Spleen (tissue), 11 donors: ENCODE measurements around the gene IMPDH2. TPM values are rescaled to one million over a fixed set of nuclear protein-coding genes. Genes with fewer than 3 reads are reported as not detected.

Experiments
- DNase-seq: peaks from one replicate; pipeline ENCODE4 v3.0.0-alpha.2; 2020
- H3K27ac ChIP-seq, 8 donors: fragments of 200-600 bp; sonication (generic) in 7 of 8; 1 replicate in 4 of 8; 2 replicates in 4 of 8; pipeline versions ENCODE4 v1.5.0 to v1.8.0; 2016 to 2021; ENCODE audit warnings: inconsistent platforms in 4 of 8, mild to moderate bottlenecking in 4 of 8, moderate library complexity in 1 of 8
- H3K27me3 ChIP-seq, 7 donors: fragments of 200-600 bp; sonication (generic) in 6 of 7; replicated peaks in 1 of 7; 1 replicate in 4 of 7; 2 replicates in 3 of 7; pipeline versions ENCODE4 v1.5.0 to v1.8.0; 2016 to 2021; ENCODE audit warnings: inconsistent platforms in 3 of 7, mild to moderate bottlenecking in 1 of 7
- H3K36me3 ChIP-seq, 6 donors: fragments of 200-600 bp; sonication (generic) in 5 of 6; 1 replicate in 4 of 6; 2 replicates in 2 of 6; pipeline versions ENCODE4 v1.5.0 to v1.8.0; 2016 to 2021; ENCODE audit warnings: inconsistent platforms in 2 of 6
- H3K4me1 ChIP-seq, 6 donors: fragments of 200-600 bp; sonication (generic) in 5 of 6; 1 replicate in 3 of 6; 2 replicates in 3 of 6; pipeline versions ENCODE4 v1.5.0 to v1.8.0; 2016 to 2021; ENCODE audit warnings: inconsistent platforms in 3 of 6
- H3K4me3 ChIP-seq, 8 donors: fragments of 200-600 bp; sonication (generic) in 7 of 8; 1 replicate in 4 of 8; 2 replicates in 4 of 8; pipeline versions ENCODE4 v1.5.0 to v1.8.0; 2016 to 2021; ENCODE audit warnings: inconsistent platforms in 4 of 8, mild to moderate bottlenecking in 4 of 8, moderate library complexity in 2 of 8
- H3K9me3 ChIP-seq, 8 donors: fragments of 200-600 bp; sonication (generic) in 7 of 8; 1 replicate in 4 of 8; 2 replicates in 4 of 8; pipeline versions ENCODE4 v1.5.0 to v1.8.0; 2016 to 2021; ENCODE audit warnings: inconsistent platforms in 4 of 8
- POLR2A ChIP-seq, 3 donors: fragments of 450-650 bp; IDR thresholded peaks; one replicate each; pipeline ENCODE4 v1.5.1; 2017; ENCODE audit warnings: antibody characterized with exemption in 3 of 3, mild to moderate bottlenecking in 1 of 3
- POLR2AphosphoS5 ChIP-seq, 3 donors: sonication (generic); formaldehyde crosslinking; IDR thresholded peaks; one replicate each; pipeline ENCODE4 v1.5.1; 2017; ENCODE audit warnings: antibody characterized with exemption in 3 of 3
- WGBS, 5 donors: extraction: QIAGEN DNeasy Blood & Tissue Kit in 3 of 5; methylation state at CpG; one replicate each; pipeline versions ENCODE4 v1.1.5 to v1.1.7; 2013 to 2018; 5-methylcytosine and 5-hydroxymethylcytosine counted together
- intact Hi-C: fragments of 100-400 bp; cut with DNase I; formaldehyde crosslinking; loops from one replicate; pipeline ENCODE4 v1.15.0; 2023; ENCODE audit warnings: low total_unique reads
- polyA plus RNA-seq, 3 donors: library from polyadenylated mRNA; stranded (reverse); fragments of 200-250 nt; gene quantifications; one replicate each; pipeline ENCODE4 v1.2.1, GENCODE V29; 2013
- total RNA-seq, 7 donors: library from RNA; depleted of rRNA in 3 of 7; stranded (reverse); fragments of >200 nt in 3 of 7; fragmentation: NEBNext Ultra II Directional in 4 of 7; extraction: Animal tissue kit (Norgen Biotek cat#: 25700) in 4 of 7; gene quantifications; one replicate each; pipeline versions ENCODE4 v1.1.0 to v1.2.1, GENCODE V29; 2016 to 2021
- TF ChIP-seq, protein P1 (sequence below), 11 experiments: fragments of 200-600 bp in 7 of 11; fragments of 450-650 bp in 4 of 11; sonication (generic) in 4 of 11; IDR thresholded peaks in 8 of 11; conservative IDR thresholded peaks in 3 of 11; 1 replicate in 7 of 11; 2 replicates in 4 of 11; pipeline versions ENCODE4 v1.4.0 to v1.8.0; 2016 to 2021; ENCODE audit warnings: antibody characterized with exemption in 11 of 11, inconsistent platforms in 4 of 11, mild to moderate bottlenecking in 1 of 11
- donor health status: healthy with polysubstance abuse.
- donor health status: DM: no; HTN: no; CAD: no; lungs with moderate emphysema.
- donor health status: DM: no; HTN: no; CAD: no.
- donor health status: Bipolar disorder and iron deficiency.
- donor health status: healthy.
- donor health status: DM: no; HTN: no; CAD: no.
- donor health status: DM: yes; HTN: yes; CAD: no.

Gene IMPDH2
- total and polyA plus RNA-seq, 10 donors = 84.4 to 127 (median 95.4) TPM

DNA sequence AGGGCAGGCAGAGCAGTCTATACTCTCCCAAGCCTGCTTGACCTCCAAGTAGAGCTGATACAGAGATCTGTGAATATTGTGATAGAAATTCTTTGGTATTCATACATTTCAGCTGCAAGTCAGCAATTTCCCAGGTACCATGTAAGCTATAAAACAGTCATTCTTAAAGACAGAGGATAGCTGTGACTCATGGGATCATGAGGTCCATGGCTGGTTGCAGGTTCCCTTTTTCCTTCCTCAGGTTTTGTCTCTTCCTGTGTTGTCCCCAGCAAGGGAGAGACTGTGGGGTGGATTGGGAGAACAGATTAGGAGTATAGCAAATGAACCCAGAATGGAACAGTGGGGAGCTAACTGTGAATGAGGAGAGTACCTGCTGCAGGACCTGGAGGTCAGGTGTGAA is 44.5 kb downstream of the IMPDH2 start:
- TF ChIP-seq POLR2A (IDR thresholded peaks at IDR 0.05) = no peak
- TF ChIP-seq, protein P1, sequence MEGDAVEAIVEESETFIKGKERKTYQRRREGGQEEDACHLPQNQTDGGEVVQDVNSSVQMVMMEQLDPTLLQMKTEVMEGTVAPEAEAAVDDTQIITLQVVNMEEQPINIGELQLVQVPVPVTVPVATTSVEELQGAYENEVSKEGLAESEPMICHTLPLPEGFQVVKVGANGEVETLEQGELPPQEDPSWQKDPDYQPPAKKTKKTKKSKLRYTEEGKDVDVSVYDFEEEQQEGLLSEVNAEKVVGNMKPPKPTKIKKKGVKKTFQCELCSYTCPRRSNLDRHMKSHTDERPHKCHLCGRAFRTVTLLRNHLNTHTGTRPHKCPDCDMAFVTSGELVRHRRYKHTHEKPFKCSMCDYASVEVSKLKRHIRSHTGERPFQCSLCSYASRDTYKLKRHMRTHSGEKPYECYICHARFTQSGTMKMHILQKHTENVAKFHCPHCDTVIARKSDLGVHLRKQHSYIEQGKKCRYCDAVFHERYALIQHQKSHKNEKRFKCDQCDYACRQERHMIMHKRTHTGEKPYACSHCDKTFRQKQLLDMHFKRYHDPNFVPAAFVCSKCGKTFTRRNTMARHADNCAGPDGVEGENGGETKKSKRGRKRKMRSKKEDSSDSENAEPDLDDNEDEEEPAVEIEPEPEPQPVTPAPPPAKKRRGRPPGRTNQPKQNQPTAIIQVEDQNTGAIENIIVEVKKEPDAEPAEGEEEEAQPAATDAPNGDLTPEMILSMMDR (IDR thresholded peaks at IDR 0.05 in 8 of 11, conservative IDR thresholded peaks at IDR 0.05 in 3 of 11) = no peak
- no peak for TF ChIP-seq POLR2AphosphoS5 (IDR thresholded peaks at IDR 0.05)
- H3K4me3 ChIP-seq = no peak overlapping the region
- H3K9me3 ChIP-seq = no peaks in the 10 kb centered on the region
- peaks cover 5 to 71% (median 56%) of the 10 kb centered on the region in 6 donors for H3K36me3 ChIP-seq
- H3K4me1 ChIP-seq = peaks cover 12 to 21% (median 14%) of the 10 kb centered on the region in 6 donors
- no peak for DNase-seq
- no peaks in the 10 kb centered on the region for H3K27me3 ChIP-seq
- no peak overlapping the region for H3K27ac ChIP-seq
- intact Hi-C loops = loop anchor here (5.0 kb wide), 1 partner anchor 173 kb away; no protein-coding TSS in a partner anchor

DNA sequence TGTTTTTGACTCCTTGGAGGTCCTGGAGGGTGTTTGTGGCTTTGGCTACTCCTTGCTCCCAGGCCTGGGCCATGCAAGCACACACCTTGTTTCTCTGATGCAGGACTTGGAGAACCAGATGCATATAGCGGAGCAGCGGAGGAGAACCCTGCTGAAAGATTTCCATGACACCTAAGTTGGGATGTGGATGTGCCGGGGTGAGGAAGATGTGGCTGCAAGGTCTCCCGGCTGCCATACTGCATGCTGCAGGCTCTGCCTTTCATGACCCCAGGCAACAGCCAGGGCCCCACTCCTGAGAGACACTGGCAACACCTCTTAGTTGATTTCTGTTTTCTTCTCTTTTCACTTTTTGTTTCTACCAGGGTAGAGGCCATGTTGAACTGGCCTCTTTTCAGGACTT is 46.1 kb downstream of the IMPDH2 start:
- TF ChIP-seq POLR2AphosphoS5 (IDR thresholded peaks at IDR 0.05) (no peak), POLR2A (IDR thresholded peaks at IDR 0.05) (no peak)
- TF ChIP-seq, protein P1 (IDR thresholded peaks at IDR 0.05 in 8 of 11, conservative IDR thresholded peaks at IDR 0.05 in 3 of 11) = no peak
- no peak for DNase-seq
- intact Hi-C loops = no loop called here

DNA sequence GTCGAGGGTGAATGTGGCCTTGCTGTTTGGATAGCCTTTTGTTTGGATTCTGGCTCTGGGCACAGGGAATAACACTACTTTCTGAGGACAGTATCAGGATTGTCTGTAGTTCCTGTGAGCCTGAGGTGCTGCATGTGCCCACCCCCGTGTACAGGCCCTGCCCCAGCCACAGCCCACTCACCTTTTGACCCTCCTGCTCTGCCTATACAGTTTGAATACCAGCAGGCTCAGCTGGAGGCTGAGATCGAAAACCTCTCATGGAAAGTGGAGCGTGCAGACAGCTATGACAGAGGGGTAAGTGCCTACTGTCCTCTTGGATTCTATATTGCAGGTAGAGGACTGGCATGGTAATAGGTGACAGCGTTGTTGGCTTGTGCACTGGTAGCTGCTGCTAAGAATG is 46.5 kb downstream of the IMPDH2 start:
- DNase-seq = no peak
- H3K36me3 ChIP-seq = peaks cover 5 to 90% (median 72%) of the 10 kb centered on the region in 6 donors
- TF ChIP-seq, protein P1 (IDR thresholded peaks at IDR 0.05 in 8 of 11, conservative IDR thresholded peaks at IDR 0.05 in 3 of 11) = no peak
- TF ChIP-seq POLR2A (IDR thresholded peaks at IDR 0.05) = no peak
- no peak for TF ChIP-seq POLR2AphosphoS5 (IDR thresholded peaks at IDR 0.05)
- H3K27ac ChIP-seq = no peak overlapping the region
- no peaks in the 10 kb centered on the region for H3K9me3 ChIP-seq
- peaks cover 0 to 1% (median 1%) of the 10 kb centered on the region in 6 donors for H3K4me1 ChIP-seq
- intact Hi-C loops = no loop called here
- H3K4me3 ChIP-seq = no peak overlapping the region
- no peaks in the 10 kb centered on the region for H3K27me3 ChIP-seq
- 81 to 95% (median 88%) methylated on average over 4 to 5 of the region's 5 CpGs for WGBS, 5 donors

More for the DNA sequence above, 46.1 kb downstream of the IMPDH2 start:
- H3K27ac ChIP-seq = no peak overlapping the region
- peaks cover 5 to 86% (median 69%) of the 10 kb centered on the region in 6 donors for H3K36me3 ChIP-seq
- 82 to 98% (median 97%) methylated on average over 4 of the region's 4 CpGs for WGBS, 5 donors
- H3K9me3 ChIP-seq = no peaks in the 10 kb centered on the region
- no peaks in the 10 kb centered on the region for H3K27me3 ChIP-seq
- H3K4me1 ChIP-seq = peaks cover 0 to 6% (median 5%) of the 10 kb centered on the region in 6 donors
- no peak overlapping the region for H3K4me3 ChIP-seq

DNA sequence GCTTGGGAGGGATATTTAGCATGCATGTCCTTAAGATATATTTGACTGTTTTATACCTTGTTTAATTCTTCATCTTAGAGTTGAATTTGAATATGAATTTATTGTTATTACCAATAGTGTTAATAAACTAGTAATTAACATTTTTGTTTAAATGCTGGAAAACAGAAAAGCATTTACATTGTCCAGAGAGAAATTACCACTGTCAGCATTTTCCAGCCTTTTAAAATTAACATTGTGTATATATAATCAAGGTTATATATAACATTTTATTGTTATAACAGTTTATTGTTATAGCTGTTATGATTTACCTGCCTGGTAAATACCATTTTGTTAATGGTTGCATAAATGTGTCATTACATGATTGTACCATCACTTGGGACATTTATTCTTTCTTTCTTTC is 47.2 kb downstream of the IMPDH2 start:
- no peak for DNase-seq
- TF ChIP-seq POLR2A (IDR thresholded peaks at IDR 0.05) = no peak
- no peak for TF ChIP-seq POLR2AphosphoS5 (IDR thresholded peaks at IDR 0.05)
- no peaks in the 10 kb centered on the region for H3K27me3 ChIP-seq
- H3K4me1 ChIP-seq = no peaks in the 10 kb centered on the region
- peaks cover 5 to 97% (median 79%) of the 10 kb centered on the region in 6 donors for H3K36me3 ChIP-seq
- no peak overlapping the region for H3K4me3 ChIP-seq
- no peak overlapping the region for H3K27ac ChIP-seq
- intact Hi-C loops = no loop called here
- H3K9me3 ChIP-seq = no peaks in the 10 kb centered on the region

DNA sequence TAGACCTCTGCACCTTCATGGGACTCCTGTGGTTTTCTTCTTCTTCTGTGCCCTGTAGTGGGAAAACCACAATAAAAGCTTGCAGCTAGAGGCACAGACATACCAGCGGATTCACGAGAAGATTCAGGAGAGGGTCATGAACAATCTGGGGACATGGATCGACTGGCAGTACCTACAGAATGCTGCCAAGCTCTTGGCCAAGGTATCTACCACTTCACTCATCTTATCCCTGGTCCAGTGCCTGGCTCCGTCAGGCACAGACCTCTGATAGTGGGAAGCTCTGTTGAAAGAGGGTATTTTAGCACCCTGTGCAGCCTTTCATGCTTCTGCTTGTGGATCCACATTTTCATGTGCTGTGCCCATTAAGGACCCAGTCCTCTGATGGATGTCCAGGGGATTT is 48.9 kb downstream of the IMPDH2 start:
- TF ChIP-seq POLR2A (IDR thresholded peaks at IDR 0.05) = no peak
- WGBS, 5 donors = 91 to 97% (median 95%) methylated on average over 4 of the region's 4 CpGs
- H3K4me3 ChIP-seq = no peak overlapping the region
- intact Hi-C loops = no loop called here
- no peaks in the 10 kb centered on the region for H3K27me3 ChIP-seq
- peaks cover 5 to 98% (median 92%) of the 10 kb centered on the region in 6 donors for H3K36me3 ChIP-seq
- no peak for DNase-seq
- H3K9me3 ChIP-seq = no peaks in the 10 kb centered on the region
- H3K4me1 ChIP-seq = no peaks in the 10 kb centered on the region
- no peak overlapping the region for H3K27ac ChIP-seq
